Esophagus muscularis mucosa (tissue), 4 donors: ENCODE data around the gene PHF3.

Experiments
- EP300 ChIP-seq: sonication (generic); formaldehyde crosslinking; IDR thresholded peaks from one replicate; pipeline ENCODE4 v1.6.1; 2017; ENCODE audit warnings: antibody characterized with exemption
- POLR2A ChIP-seq: fragments of 450-650 bp; IDR thresholded peaks from one replicate; pipeline ENCODE4 v1.6.1; 2017; ENCODE audit warnings: antibody characterized with exemption, moderate library complexity, mild to moderate bottlenecking, low read depth
- TF ChIP-seq, protein P1 (sequence below), 3 experiments: fragments of 200-600 bp in 2 of 3; fragments of 450-650 bp in 1 of 3; sonication (generic) in 2 of 3; IDR thresholded peaks; one replicate each; pipeline ENCODE4 v1.5.1; 2017 to 2019; ENCODE audit warnings: antibody characterized with exemption in 3 of 3, mild to moderate bottlenecking in 2 of 3, moderate library complexity in 1 of 3

DNA sequence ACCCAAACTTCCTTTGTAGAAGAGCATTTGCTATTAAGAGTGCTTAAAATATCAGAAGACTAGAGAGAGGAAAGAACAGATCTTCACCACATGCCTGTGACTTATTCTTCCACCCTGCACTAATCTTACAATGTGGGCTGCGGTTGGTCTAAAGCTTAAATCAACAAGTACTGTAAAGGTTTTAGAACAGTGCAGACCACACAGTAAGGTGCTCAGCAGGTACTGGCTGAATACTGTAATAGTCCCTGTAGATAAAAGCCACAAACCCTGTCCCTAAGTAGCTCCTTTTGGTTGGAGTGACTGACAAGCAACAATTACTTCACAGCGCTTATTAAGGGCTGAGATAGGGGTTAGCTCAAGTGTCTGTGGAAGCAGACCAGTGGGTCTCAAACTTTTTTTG is 972 bp upstream of the PHF3 start:
- TF ChIP-seq, protein P1, sequence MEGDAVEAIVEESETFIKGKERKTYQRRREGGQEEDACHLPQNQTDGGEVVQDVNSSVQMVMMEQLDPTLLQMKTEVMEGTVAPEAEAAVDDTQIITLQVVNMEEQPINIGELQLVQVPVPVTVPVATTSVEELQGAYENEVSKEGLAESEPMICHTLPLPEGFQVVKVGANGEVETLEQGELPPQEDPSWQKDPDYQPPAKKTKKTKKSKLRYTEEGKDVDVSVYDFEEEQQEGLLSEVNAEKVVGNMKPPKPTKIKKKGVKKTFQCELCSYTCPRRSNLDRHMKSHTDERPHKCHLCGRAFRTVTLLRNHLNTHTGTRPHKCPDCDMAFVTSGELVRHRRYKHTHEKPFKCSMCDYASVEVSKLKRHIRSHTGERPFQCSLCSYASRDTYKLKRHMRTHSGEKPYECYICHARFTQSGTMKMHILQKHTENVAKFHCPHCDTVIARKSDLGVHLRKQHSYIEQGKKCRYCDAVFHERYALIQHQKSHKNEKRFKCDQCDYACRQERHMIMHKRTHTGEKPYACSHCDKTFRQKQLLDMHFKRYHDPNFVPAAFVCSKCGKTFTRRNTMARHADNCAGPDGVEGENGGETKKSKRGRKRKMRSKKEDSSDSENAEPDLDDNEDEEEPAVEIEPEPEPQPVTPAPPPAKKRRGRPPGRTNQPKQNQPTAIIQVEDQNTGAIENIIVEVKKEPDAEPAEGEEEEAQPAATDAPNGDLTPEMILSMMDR (IDR thresholded peaks at IDR 0.05): no peak
- TF ChIP-seq POLR2A: no peak
- no peak for TF ChIP-seq EP300
